ENCODE results near the gene ZBTB42. TPM values are rescaled to one million over a fixed set of nuclear protein-coding genes. Genes with fewer than 3 reads are reported as not detected.

The ZBTB42 gene
- total RNA-seq, 4 donors from 2014 or later = 2.4 to 20.8 (median 12.5) TPM

- in situ Hi-C loops (cut with MboI; ENCODE audit: low sequenced_read_pairs in 4 of 4) (no loop called here), intact Hi-C loops (cut with DNase I; ENCODE audit: low total_unique reads) (no loop called here)
- TF ChIP-seq CTCF (IDR thresholded peaks at IDR 0.05 in 4 of 5, conservative IDR thresholded peaks at IDR 0.05 in 1 of 5) = no peak
- no peak for TF ChIP-seq POLR2A (IDR thresholded peaks at IDR 0.05)
- Histone ChIP-seq H3K27ac (no peak overlapping the region), H3K27me3 (no peaks in the 10 kb centered on the region), H3K4me1 (peaks cover 35 to 45% of the 10 kb centered on the region in 2 donors), H3K9me3 (no peaks in the 10 kb centered on the region), H3K4me3 (no peak overlapping the region), H3K36me3 (peaks cover 0 to 21% of the 10 kb centered on the region in 2 donors)
- ATAC-seq (no peak), DNase-seq (no peak)
Observed at GRCh38 chr14:104791425-104791824, 9.5 kb upstream of the ZBTB42 start.

- H3K27ac ChIP-seq = peak overlapping the region in 2 of 4 donors; percentile 55 to 62
- TF ChIP-seq POLR2A (IDR thresholded peaks at IDR 0.05) (no peak), CTCF (IDR thresholded peaks at IDR 0.05 in 4 of 5, conservative IDR thresholded peaks at IDR 0.05 in 1 of 5) (no peak)
- intact Hi-C loops (cut with DNase I; ENCODE audit: low total_unique reads) = no loop called here
- H3K36me3 ChIP-seq = peaks cover 0 to 21% of the 10 kb centered on the region in 2 donors
- H3K9me3 ChIP-seq = no peaks in the 10 kb centered on the region
- ATAC-seq (no peak), DNase-seq (peak in 1 of 2 donors; percentile 63)
- H3K4me3 ChIP-seq = no peak overlapping the region
- no peaks in the 10 kb centered on the region for H3K27me3 ChIP-seq
- in situ Hi-C loops (cut with MboI; ENCODE audit: low sequenced_read_pairs in 4 of 4) = no loop called here
- peaks cover 35 to 39% of the 10 kb centered on the region in 2 donors for H3K4me1 ChIP-seq
Observed at GRCh38 chr14:104792101-104792884, 8.6 kb upstream of the ZBTB42 start.

- no peaks in the 10 kb centered on the region for H3K9me3 ChIP-seq
- intact Hi-C loops (cut with DNase I; ENCODE audit: low total_unique reads) = no loop called here
- peaks cover 0 to 21% of the 10 kb centered on the region in 2 donors for H3K36me3 ChIP-seq
- H3K4me1 ChIP-seq = peaks cover 35 to 37% of the 10 kb centered on the region in 2 donors
- no peak for ATAC-seq
- no peak for DNase-seq
- TF ChIP-seq POLR2A (IDR thresholded peaks at IDR 0.05) = no peak
- no peak for TF ChIP-seq CTCF (IDR thresholded peaks at IDR 0.05 in 4 of 5, conservative IDR thresholded peaks at IDR 0.05 in 1 of 5)
- peak overlapping the region in 2 of 4 donors; percentile 55 to 62 for H3K27ac ChIP-seq
- H3K4me3 ChIP-seq = no peak overlapping the region
- in situ Hi-C loops (cut with MboI; ENCODE audit: low sequenced_read_pairs in 4 of 4) = no loop called here
- H3K27me3 ChIP-seq = no peaks in the 10 kb centered on the region
Observed at GRCh38 chr14:104792945-104793702, 7.8 kb upstream of the ZBTB42 start.

GRCh38 chr14:104793703-104793959 lies 7.3 kb upstream of the ZBTB42 start:
- DNase-seq (no peak), ATAC-seq (no peak)
- Histone ChIP-seq H3K4me3 (peak overlapping the region in 1 of 4 donors; percentile 73), H3K9me3 (no peaks in the 10 kb centered on the region), H3K27me3 (no peaks in the 10 kb centered on the region), H3K27ac (peak overlapping the region in 1 of 4 donors; percentile 68), H3K4me1 (peaks cover 35 to 37% of the 10 kb centered on the region in 2 donors), H3K36me3 (peaks cover 0 to 21% of the 10 kb centered on the region in 2 donors)
- no peak for TF ChIP-seq POLR2A (IDR thresholded peaks at IDR 0.05)
- no peak for TF ChIP-seq CTCF (IDR thresholded peaks at IDR 0.05 in 4 of 5, conservative IDR thresholded peaks at IDR 0.05 in 1 of 5)
- intact Hi-C loops (cut with DNase I; ENCODE audit: low total_unique reads) = no loop called here
- in situ Hi-C loops (cut with MboI; ENCODE audit: low sequenced_read_pairs in 4 of 4) = no loop called here
